ENCODE results near the gene ABHD13.

DNA sequence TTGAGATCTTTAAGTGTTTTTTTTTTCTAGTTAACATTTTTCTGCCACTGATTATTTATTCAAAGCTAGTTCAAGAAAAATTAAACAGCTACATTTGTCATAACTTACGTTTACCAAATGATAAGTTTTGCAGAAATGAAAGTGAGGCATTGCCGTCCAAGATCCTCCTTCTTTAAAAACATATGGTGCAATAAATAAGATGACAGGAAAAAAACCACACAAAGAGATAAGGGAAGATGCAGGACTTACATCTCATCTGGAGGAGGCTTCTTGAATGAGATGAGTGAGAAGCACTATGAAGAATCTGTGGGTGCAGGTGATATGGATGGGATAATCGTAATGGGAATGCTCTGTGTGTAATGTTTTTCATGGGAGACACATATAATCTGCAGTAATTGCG, 63.7 kb downstream of the ABHD13 start:
- TF ChIP-seq, protein P1, sequence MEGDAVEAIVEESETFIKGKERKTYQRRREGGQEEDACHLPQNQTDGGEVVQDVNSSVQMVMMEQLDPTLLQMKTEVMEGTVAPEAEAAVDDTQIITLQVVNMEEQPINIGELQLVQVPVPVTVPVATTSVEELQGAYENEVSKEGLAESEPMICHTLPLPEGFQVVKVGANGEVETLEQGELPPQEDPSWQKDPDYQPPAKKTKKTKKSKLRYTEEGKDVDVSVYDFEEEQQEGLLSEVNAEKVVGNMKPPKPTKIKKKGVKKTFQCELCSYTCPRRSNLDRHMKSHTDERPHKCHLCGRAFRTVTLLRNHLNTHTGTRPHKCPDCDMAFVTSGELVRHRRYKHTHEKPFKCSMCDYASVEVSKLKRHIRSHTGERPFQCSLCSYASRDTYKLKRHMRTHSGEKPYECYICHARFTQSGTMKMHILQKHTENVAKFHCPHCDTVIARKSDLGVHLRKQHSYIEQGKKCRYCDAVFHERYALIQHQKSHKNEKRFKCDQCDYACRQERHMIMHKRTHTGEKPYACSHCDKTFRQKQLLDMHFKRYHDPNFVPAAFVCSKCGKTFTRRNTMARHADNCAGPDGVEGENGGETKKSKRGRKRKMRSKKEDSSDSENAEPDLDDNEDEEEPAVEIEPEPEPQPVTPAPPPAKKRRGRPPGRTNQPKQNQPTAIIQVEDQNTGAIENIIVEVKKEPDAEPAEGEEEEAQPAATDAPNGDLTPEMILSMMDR (IDR thresholded peaks at IDR 0.05): no peak
- no peak for TF ChIP-seq POLR2A (IDR thresholded peaks at IDR 0.05)
